DMS153 (cell line): ENCODE results near the gene ATP6V1E1.
"Not testable (repeated sequence)": the region's sequence is repeated elsewhere in the genome, so short reads cannot be mapped to it uniquely, and the experiment has no call there.

Experiments
- DNase-seq: peaks from one replicate; lab custom pipeline; 2025; lab: John Stamatoyannopoulos, UW

The ATP6V1E1 gene

DNA sequence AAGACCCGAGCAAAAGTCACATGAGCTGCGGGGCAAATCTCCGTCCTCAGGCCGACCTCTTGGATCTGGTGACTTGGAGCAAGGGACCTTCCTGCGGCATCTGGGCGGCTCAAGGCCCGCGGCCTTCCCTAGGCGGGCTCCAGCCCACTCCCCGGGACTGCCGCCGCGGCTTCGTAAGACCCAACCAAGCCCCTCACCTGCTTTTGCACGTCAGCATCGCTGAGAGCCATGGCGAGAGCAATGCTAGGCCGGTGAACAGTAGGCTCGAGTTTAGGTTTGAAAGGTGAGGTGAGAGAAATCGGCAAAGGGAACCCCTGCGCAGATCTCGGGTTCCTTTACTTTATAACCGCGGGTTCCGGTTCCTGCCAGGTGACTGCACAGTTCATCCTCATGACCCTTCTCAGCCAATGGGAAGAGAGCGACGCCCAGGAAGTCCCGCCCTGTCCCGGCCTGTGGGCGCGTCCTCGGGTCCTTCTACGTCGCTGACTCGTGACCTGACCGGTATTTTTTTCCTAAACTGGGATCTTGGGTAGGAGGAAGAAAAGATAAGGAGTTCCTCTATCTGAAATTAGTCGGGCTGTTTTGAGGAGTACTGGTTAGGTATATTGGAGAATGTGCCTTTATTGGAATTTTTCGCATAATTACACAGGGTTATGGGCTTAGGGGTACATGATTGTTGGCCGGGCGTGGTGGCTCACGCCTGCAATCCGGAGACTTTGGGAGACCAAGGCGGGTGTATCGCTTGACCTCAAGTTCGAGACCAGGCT is at the start of gene ATP6V1E1:
TSS of gene ATP6V1E1 (minus strand) at position 344 of the 767 bp plus-strand sequence. CDS start at position 230, 114 bp downstream.
- peak; percentile 92 for DNase-seq

DNA sequence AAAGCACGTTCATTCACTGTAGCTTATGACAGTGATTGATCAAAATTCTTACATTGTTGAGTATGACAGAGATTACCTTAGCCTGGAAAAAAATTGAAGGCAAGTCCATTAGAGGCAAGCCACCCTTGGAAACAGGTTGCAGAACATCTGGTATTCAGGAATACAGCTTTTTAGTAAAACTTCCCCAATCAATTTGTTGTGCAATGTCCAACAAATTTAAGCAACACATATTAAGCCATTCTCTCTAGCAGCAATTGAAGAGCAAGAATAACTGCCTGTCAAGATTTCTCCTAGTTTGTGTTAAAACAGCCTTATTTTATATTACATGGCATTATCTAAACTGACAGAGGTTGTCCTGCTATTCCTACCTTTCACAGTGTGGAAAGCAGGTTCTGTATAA is 47.0 kb upstream of the ATP6V1E1 start:
- no peak for DNase-seq

DNA sequence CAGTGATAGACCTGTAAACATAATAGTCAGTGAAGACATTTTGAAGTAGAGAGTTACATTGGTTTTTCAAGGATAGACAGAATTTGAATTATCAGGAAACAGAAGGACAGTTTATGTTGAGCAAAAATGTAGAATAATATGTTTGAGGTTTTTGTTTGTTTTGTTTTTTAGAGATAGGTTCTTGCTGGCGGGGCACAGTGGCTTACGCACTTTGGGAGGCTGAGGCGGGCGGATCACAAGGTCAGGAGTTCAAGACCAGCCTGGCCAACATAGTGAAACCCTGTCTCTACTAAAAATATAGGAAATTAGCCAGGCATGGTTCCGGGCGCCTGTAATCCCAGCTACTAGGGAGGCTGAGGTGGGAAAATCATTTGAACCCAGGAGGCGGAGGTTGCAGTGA is 45.6 kb upstream of the ATP6V1E1 start:
- DNase-seq: no peak

DNA sequence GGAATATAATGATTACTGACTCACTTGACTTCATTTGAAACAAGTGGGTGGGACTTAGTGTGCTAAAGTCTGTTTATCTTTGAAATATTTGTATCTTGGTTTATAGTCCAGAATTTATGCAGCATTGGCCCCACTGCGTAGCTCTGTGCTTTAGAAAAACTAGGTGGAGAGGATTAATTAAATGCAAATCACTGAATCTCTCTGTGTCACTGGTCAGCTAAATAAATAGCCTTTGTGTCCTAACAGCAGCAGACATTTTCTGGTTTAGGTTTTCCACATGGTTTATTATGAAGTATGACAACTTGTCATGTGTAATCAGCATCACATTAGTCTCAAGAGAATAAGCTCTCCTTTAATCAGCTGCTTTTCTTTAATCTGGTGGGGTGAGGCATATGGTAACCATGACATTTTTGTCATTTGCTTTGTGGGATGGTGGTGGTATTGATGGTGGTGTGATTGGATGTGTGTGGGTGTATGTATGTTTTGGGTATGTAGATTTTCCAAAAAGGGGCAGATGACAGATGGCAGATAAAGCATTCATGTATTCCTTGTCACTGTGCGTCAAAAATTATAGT is 44.0 kb upstream of the ATP6V1E1 start:
- no peak for DNase-seq

DNA sequence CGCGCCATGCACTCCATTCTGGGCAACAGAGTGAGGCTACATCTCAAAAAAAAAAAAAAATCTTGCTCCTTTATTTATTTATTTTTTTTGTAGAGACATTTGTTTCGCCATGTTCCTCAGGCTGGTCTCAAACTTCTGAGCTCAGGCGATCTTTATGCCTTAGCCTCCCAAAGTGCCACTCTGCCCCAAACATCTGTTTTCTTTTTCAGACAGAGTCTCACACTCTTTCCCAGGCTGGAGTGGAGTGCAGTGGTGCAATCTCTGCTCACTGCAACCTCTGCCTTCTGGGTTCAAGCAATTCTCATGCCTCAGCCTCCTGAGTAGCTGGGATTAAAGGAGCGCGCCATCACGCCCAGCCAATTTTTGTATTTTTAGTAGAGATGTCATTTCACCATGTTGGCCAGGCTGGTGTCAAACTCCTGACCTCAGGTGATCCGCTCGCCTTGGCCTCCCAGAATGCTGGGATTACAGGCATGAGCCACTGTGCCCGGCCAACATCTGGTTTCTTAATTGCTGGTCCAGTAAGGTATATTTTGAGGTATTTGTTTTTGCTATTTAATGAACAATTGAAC is 43.1 kb upstream of the ATP6V1E1 start:
- not testable (repeated sequence) for DNase-seq

GRCh38 chr22:17665854-17666253 is 37.3 kb upstream of the ATP6V1E1 start:
- DNase-seq: no peak

DNA sequence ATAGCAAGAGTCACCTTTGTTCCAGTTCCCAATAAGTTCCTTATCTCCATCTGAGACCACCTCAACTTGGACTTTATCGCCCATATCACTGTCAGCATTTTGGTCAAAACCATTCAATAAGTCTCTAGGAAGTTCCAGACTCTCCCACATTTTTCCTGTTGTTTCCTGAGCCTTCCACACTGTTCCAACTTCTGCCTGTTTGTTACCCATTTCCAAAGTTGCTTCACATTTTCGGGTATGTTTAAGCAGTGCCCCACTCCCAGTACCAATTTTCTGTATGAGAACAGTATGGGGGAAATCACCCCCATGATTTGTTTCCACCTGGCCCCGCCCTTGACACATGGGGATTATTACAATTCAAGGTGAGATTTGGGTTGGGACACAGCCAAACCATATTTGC is 36.7 kb upstream of the ATP6V1E1 start:
- no peak for DNase-seq

GRCh38 chr22:17664414-17665055 is 36.0 kb upstream of the ATP6V1E1 start:
- DNase-seq: no peak

- DNase-seq: no peak
Observed at GRCh38 chr22:17656870-17657395, 28.4 kb upstream of the ATP6V1E1 start.

DNA sequence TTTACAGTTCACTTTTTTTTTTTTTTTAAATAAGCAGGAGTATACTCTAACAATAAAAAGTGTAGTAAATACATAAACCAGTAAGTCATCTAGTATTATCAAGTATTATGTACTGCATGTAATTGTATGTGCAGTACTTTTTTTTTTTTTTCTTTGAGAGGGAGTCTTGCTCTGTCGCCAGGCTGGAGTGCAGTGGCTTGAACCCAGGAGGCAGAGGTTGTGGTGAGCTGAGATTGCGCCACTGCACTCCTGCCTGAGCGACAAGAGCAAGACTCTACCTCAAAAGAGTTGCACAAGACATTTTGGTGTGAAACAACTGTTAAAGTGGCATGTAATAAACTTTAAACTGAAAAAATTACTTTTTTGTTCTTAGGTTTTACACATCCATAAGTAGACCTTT is 26.7 kb upstream of the ATP6V1E1 start:
- no peak for DNase-seq

- DNase-seq: no peak
Observed at GRCh38 chr22:17648569-17648968, 20.0 kb upstream of the ATP6V1E1 start.

DNA sequence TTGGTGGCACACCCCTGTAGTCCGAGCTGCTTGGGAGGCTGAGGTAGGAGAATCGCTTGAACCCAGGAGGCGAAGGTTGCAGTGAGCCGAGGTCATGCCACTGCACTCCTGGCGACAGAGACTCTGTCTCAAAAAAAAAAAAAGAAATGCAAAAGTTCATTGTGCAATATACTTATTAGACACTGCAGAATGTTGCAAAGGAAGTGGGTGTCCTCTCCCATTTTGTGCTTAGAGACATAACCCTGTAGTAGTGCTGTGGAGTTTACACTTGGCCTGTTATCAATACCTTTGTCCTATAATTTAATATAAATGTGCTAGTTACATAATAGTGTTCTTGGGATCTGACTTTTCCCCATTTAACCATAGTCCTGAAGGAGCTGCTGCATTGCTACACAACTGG is 19.4 kb upstream of the ATP6V1E1 start:
- DNase-seq: no peak

- DNase-seq: no peak
Observed at GRCh38 chr22:17647452-17647851, 18.9 kb upstream of the ATP6V1E1 start.

DNA sequence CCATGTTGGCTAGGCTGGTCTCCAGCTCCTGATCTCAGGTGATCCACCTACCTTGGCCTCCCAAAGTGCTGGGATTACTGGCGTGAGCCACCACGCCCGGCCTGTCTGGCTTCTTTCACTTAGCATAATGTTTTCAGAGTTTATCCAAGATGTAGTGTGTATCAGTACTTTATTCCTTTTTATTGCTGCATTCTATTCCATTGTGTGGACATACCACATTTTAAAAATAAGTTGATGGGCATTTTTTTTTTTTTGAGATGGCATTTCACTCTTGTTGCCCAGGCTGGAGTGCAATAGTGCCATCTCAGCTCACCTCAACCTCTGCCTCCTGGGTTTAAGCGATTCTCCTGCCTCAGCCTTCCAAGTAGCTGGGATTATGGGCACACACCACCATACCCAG is 13.8 kb upstream of the ATP6V1E1 start:
- not testable (repeated sequence) for DNase-seq

DNA sequence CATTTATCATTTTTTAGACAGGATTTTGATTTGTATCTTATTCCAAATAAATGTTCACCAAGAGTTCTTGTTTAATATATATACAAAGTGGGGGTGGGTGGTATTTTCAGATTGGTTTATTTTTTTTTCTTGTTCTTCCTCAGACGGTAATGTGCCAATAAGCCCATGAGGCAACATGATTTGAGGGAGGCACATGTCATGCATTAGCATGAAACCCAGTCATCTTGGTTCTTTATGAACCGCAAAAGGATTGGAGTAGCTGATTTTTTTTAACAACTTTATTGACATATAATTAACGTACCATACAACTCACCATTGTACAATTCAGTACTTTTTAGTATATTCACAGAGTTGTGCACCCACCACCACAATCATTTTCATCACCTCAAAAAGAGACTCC is 12.7 kb upstream of the ATP6V1E1 start:
- DNase-seq: no peak

GRCh38 chr22:17639247-17639741 is 10.7 kb upstream of the ATP6V1E1 start:
- peak; percentile 1 for DNase-seq

GRCh38 chr22:17638432-17639246 is 10.1 kb upstream of the ATP6V1E1 start, which contains the start of gene BCL2L13:
TSS of gene BCL2L13 (plus strand) at chr22:17638757. CDS start at chr22:17655712, 16,955 bp downstream.
- peak; percentile 70 for DNase-seq

GRCh38 chr22:17638182-17638431 is 9.6 kb upstream of the ATP6V1E1 start:
- DNase-seq: no peak

GRCh38 chr22:17637490-17638181 is 9.1 kb upstream of the ATP6V1E1 start:
- no peak for DNase-seq

GRCh38 chr22:17636850-17637249 is 8.3 kb upstream of the ATP6V1E1 start:
- DNase-seq: not testable (repeated sequence)

DNA sequence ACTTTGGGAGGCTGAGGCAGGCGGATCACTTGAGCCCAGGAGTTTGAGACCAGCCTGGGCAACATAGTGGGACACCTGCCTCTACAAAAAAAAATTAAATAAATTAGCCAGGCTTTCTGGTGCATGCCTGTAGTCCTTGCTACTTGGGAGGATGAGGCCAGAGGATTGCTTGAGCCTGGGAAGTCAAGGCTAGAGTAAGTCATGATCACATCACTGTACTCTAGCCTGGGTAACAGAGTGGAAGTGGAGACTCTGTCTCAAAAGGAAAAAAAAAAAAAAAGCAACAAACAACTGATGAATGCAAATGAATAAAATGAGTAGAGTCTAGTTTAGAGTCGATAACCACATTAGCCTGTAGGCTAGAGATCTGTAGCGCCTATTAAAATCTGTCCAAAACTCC is 6.1 kb upstream of the ATP6V1E1 start:
- no peak for DNase-seq
